Jurkat, Clone E6-1 (cell line): ENCODE results near the gene COMMD2.

Experiments
- DNase-seq: peaks from one replicate; pipeline ENCODE4 v3.0.0-alpha.2; 2011; ENCODE audit warnings: low read depth, low spot score
- H3K4me3 ChIP-seq: 2 replicates; pipeline ENCODE4 v1.5.1; 2011; ENCODE audit warnings: mild to moderate bottlenecking, low read length, control low read depth, moderate library complexity

COMMD2 gene

GRCh38 chr3:149765762-149766334 is 13.6 kb upstream of the COMMD2 start:
- H3K4me3 ChIP-seq: no peak overlapping the region
- DNase-seq: peak; percentile 8

- no peak overlapping the region for H3K4me3 ChIP-seq
- no peak for DNase-seq
Measured at GRCh38 chr3:149764302-149764701, 12.0 kb upstream of the COMMD2 start.

GRCh38 chr3:149763565-149764195 is 11.4 kb upstream of the COMMD2 start:
- H3K4me3 ChIP-seq: no peak overlapping the region

GRCh38 chr3:149753717-149754116 is 1.4 kb upstream of the COMMD2 start:
- no peak overlapping the region for H3K4me3 ChIP-seq
- DNase-seq: no peak

More at GRCh38 chr3:149763565-149764195, 11.4 kb upstream of the COMMD2 start:
- no peak for DNase-seq

- DNase-seq: no peak
- peak overlapping the region; percentile 79 for H3K4me3 ChIP-seq
Measured at GRCh38 chr3:149752788-149753136, 473 bp upstream of the COMMD2 start.

- no peak for DNase-seq
- H3K4me3 ChIP-seq: peak overlapping the region; percentile 79
Measured at GRCh38 chr3:149751551-149751950, 738 bp downstream of the COMMD2 start.

GRCh38 chr3:149744606-149745005 is 7.7 kb downstream of the COMMD2 start:
- no peak for DNase-seq
- no peak overlapping the region for H3K4me3 ChIP-seq

GRCh38 chr3:149744151-149744550 is 8.1 kb downstream of the COMMD2 start:
- H3K4me3 ChIP-seq: no peak overlapping the region
- no peak for DNase-seq

GRCh38 chr3:149739396-149739795 is 12.9 kb downstream of the COMMD2 start:
- DNase-seq: no peak
- no peak overlapping the region for H3K4me3 ChIP-seq

GRCh38 chr3:149738876-149739275 is 13.4 kb downstream of the COMMD2 start:
- no peak for DNase-seq
- H3K4me3 ChIP-seq: no peak overlapping the region

GRCh38 chr3:149736953-149737205 is 15.4 kb downstream of the COMMD2 start:
- H3K4me3 ChIP-seq: no peak overlapping the region
- no peak for DNase-seq

- no peak for DNase-seq
- no peak overlapping the region for H3K4me3 ChIP-seq
Measured at GRCh38 chr3:149736175-149736952, 15.9 kb downstream of the COMMD2 start.

GRCh38 chr3:149732234-149732633 is 20.1 kb downstream of the COMMD2 start:
- H3K4me3 ChIP-seq: no peak overlapping the region
- no peak for DNase-seq

- H3K4me3 ChIP-seq: no peak overlapping the region
Measured at GRCh38 chr3:149727656-149728055, 24.6 kb downstream of the COMMD2 start.

GRCh38 chr3:149726716-149727407 is 25.4 kb downstream of the COMMD2 start:
- DNase-seq: no peak
- no peak overlapping the region for H3K4me3 ChIP-seq

More at GRCh38 chr3:149727656-149728055, 24.6 kb downstream of the COMMD2 start:
- DNase-seq: no peak

GRCh38 chr3:149723781-149724180 is 28.5 kb downstream of the COMMD2 start:
- H3K4me3 ChIP-seq: no peak overlapping the region
- no peak for DNase-seq

GRCh38 chr3:149720918-149721317 is 31.4 kb downstream of the COMMD2 start:
- DNase-seq: no peak
- no peak overlapping the region for H3K4me3 ChIP-seq

GRCh38 chr3:149717391-149718056 is 34.8 kb downstream of the COMMD2 start:
- no peak overlapping the region for H3K4me3 ChIP-seq
- DNase-seq: peak; percentile 42

- no peak overlapping the region for H3K4me3 ChIP-seq
- no peak for DNase-seq
Measured at GRCh38 chr3:149716984-149717383, 35.3 kb downstream of the COMMD2 start.

GRCh38 chr3:149715247-149715646 is 37.0 kb downstream of the COMMD2 start:
- no peak for DNase-seq
- no peak overlapping the region for H3K4me3 ChIP-seq
